ENCODE data around the gene HNRNPH2.

DNA sequence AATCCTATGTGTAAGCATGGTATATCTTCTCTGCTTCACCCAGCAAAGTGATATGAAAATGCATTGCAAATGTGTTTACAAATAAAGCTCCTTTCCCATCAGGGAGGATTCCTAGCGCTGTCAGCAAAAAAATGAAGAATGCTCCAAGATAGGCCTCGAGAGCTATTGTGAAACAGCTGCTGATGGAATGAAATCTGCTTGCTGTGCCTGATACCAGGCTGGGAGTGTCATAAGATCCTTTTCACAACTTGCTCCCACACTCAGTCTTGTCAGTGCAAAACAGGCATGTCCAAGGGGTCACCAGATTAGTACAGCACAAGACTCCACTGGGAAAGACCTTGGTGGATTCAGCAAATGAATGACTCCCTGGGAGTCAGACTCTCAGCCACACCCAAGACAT lies 34.1 kb downstream of the HNRNPH2 start:
- TF ChIP-seq EP300 (IDR thresholded peaks at IDR 0.05) (no peak), HEYL (CRISPR knock-in tag; IDR thresholded peaks at IDR 0.05) (no peak), POLR2A (IDR thresholded peaks at IDR 0.05; ENCODE audit: low read length) (no peak), RNF2 (IDR thresholded peaks at IDR 0.05; ENCODE audit: borderline replicate concordance, low read depth) (no peak), CEBPB (IDR thresholded peaks at IDR 0.05) (no peak), POLR2AphosphoS2 (conservative IDR thresholded peaks at IDR 0.05; ENCODE audit: low read length) (no peak), RFX5 (IDR thresholded peaks at IDR 0.05) (no peak)
- TF ChIP-seq, protein P1, sequence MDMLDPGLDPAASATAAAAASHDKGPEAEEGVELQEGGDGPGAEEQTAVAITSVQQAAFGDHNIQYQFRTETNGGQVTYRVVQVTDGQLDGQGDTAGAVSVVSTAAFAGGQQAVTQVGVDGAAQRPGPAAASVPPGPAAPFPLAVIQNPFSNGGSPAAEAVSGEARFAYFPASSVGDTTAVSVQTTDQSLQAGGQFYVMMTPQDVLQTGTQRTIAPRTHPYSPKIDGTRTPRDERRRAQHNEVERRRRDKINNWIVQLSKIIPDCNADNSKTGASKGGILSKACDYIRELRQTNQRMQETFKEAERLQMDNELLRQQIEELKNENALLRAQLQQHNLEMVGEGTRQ (IDR thresholded peaks at IDR 0.05), result no peak
- TF ChIP-seq, protein P2, sequence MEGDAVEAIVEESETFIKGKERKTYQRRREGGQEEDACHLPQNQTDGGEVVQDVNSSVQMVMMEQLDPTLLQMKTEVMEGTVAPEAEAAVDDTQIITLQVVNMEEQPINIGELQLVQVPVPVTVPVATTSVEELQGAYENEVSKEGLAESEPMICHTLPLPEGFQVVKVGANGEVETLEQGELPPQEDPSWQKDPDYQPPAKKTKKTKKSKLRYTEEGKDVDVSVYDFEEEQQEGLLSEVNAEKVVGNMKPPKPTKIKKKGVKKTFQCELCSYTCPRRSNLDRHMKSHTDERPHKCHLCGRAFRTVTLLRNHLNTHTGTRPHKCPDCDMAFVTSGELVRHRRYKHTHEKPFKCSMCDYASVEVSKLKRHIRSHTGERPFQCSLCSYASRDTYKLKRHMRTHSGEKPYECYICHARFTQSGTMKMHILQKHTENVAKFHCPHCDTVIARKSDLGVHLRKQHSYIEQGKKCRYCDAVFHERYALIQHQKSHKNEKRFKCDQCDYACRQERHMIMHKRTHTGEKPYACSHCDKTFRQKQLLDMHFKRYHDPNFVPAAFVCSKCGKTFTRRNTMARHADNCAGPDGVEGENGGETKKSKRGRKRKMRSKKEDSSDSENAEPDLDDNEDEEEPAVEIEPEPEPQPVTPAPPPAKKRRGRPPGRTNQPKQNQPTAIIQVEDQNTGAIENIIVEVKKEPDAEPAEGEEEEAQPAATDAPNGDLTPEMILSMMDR (IDR thresholded peaks at IDR 0.05), result no peak
- TF ChIP-seq, protein P3, sequence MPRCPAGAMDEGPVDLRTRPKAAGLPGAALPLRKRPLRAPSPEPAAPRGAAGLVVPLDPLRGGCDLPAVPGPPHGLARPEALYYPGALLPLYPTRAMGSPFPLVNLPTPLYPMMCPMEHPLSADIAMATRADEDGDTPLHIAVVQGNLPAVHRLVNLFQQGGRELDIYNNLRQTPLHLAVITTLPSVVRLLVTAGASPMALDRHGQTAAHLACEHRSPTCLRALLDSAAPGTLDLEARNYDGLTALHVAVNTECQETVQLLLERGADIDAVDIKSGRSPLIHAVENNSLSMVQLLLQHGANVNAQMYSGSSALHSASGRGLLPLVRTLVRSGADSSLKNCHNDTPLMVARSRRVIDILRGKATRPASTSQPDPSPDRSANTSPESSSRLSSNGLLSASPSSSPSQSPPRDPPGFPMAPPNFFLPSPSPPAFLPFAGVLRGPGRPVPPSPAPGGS (IDR thresholded peaks at IDR 0.05), result no peak
- TF ChIP-seq, protein P4, sequence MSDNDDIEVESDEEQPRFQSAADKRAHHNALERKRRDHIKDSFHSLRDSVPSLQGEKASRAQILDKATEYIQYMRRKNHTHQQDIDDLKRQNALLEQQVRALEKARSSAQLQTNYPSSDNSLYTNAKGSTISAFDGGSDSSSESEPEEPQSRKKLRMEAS (IDR thresholded peaks at IDR 0.05), result no peak

Measured in A549 (cell line).